Spleen (tissue), 11 donors: ENCODE results near the gene BTG2. TPM values are rescaled to one million over a fixed set of nuclear protein-coding genes. Genes with fewer than 3 reads are reported as not detected.

Source experiments
- DNase-seq: peaks from one replicate; pipeline ENCODE4 v3.0.0-alpha.2; 2020
- H3K27ac ChIP-seq, 8 donors: fragments of 200-600 bp; sonication (generic) in 7 of 8; 1 replicate in 4 of 8; 2 replicates in 4 of 8; pipeline versions ENCODE4 v1.5.0 to v1.8.0; 2016 to 2021; ENCODE audit warnings: inconsistent platforms in 4 of 8, mild to moderate bottlenecking in 4 of 8, moderate library complexity in 1 of 8
- H3K27me3 ChIP-seq, 7 donors: fragments of 200-600 bp; sonication (generic) in 6 of 7; replicated peaks in 1 of 7; 1 replicate in 4 of 7; 2 replicates in 3 of 7; pipeline versions ENCODE4 v1.5.0 to v1.8.0; 2016 to 2021; ENCODE audit warnings: inconsistent platforms in 3 of 7, mild to moderate bottlenecking in 1 of 7
- H3K36me3 ChIP-seq, 6 donors: fragments of 200-600 bp; sonication (generic) in 5 of 6; 1 replicate in 4 of 6; 2 replicates in 2 of 6; pipeline versions ENCODE4 v1.5.0 to v1.8.0; 2016 to 2021; ENCODE audit warnings: inconsistent platforms in 2 of 6
- H3K4me1 ChIP-seq, 6 donors: fragments of 200-600 bp; sonication (generic) in 5 of 6; 1 replicate in 3 of 6; 2 replicates in 3 of 6; pipeline versions ENCODE4 v1.5.0 to v1.8.0; 2016 to 2021; ENCODE audit warnings: inconsistent platforms in 3 of 6
- H3K4me3 ChIP-seq, 8 donors: fragments of 200-600 bp; sonication (generic) in 7 of 8; 1 replicate in 4 of 8; 2 replicates in 4 of 8; pipeline versions ENCODE4 v1.5.0 to v1.8.0; 2016 to 2021; ENCODE audit warnings: inconsistent platforms in 4 of 8, mild to moderate bottlenecking in 4 of 8, moderate library complexity in 2 of 8
- H3K9me3 ChIP-seq, 8 donors: fragments of 200-600 bp; sonication (generic) in 7 of 8; 1 replicate in 4 of 8; 2 replicates in 4 of 8; pipeline versions ENCODE4 v1.5.0 to v1.8.0; 2016 to 2021; ENCODE audit warnings: inconsistent platforms in 4 of 8
- POLR2A ChIP-seq, 3 donors: fragments of 450-650 bp; IDR thresholded peaks; one replicate each; pipeline ENCODE4 v1.5.1; 2017; ENCODE audit warnings: antibody characterized with exemption in 3 of 3, mild to moderate bottlenecking in 1 of 3
- POLR2AphosphoS5 ChIP-seq, 3 donors: sonication (generic); formaldehyde crosslinking; IDR thresholded peaks; one replicate each; pipeline ENCODE4 v1.5.1; 2017; ENCODE audit warnings: antibody characterized with exemption in 3 of 3
- WGBS, 5 donors: extraction: QIAGEN DNeasy Blood & Tissue Kit in 3 of 5; methylation state at CpG; one replicate each; pipeline versions ENCODE4 v1.1.5 to v1.1.7; 2013 to 2018; 5-methylcytosine and 5-hydroxymethylcytosine counted together
- intact Hi-C: fragments of 100-400 bp; cut with DNase I; formaldehyde crosslinking; loops from one replicate; pipeline ENCODE4 v1.15.0; 2023; ENCODE audit warnings: low total_unique reads
- polyA plus RNA-seq, 3 donors: library from polyadenylated mRNA; stranded (reverse); fragments of 200-250 nt; gene quantifications; one replicate each; pipeline ENCODE4 v1.2.1, GENCODE V29; 2013
- total RNA-seq, 7 donors: library from RNA; depleted of rRNA in 3 of 7; stranded (reverse); fragments of >200 nt in 3 of 7; fragmentation: NEBNext Ultra II Directional in 4 of 7; extraction: Animal tissue kit (Norgen Biotek cat#: 25700) in 4 of 7; gene quantifications; one replicate each; pipeline versions ENCODE4 v1.1.0 to v1.2.1, GENCODE V29; 2016 to 2021
- TF ChIP-seq, protein P1 (sequence below), 11 experiments: fragments of 200-600 bp in 7 of 11; fragments of 450-650 bp in 4 of 11; sonication (generic) in 4 of 11; IDR thresholded peaks in 8 of 11; conservative IDR thresholded peaks in 3 of 11; 1 replicate in 7 of 11; 2 replicates in 4 of 11; pipeline versions ENCODE4 v1.4.0 to v1.8.0; 2016 to 2021; ENCODE audit warnings: antibody characterized with exemption in 11 of 11, inconsistent platforms in 4 of 11, mild to moderate bottlenecking in 1 of 11
- donor health status: healthy with polysubstance abuse.
- donor health status: DM: no; HTN: no; CAD: no; lungs with moderate emphysema.
- donor health status: DM: no; HTN: no; CAD: no.
- donor health status: Bipolar disorder and iron deficiency.
- donor health status: healthy.
- donor health status: DM: no; HTN: no; CAD: no.
- donor health status: DM: yes; HTN: yes; CAD: no.

Gene BTG2
- total and polyA plus RNA-seq, 10 donors, result 55.5 to 186 (median 124) TPM

DNA sequence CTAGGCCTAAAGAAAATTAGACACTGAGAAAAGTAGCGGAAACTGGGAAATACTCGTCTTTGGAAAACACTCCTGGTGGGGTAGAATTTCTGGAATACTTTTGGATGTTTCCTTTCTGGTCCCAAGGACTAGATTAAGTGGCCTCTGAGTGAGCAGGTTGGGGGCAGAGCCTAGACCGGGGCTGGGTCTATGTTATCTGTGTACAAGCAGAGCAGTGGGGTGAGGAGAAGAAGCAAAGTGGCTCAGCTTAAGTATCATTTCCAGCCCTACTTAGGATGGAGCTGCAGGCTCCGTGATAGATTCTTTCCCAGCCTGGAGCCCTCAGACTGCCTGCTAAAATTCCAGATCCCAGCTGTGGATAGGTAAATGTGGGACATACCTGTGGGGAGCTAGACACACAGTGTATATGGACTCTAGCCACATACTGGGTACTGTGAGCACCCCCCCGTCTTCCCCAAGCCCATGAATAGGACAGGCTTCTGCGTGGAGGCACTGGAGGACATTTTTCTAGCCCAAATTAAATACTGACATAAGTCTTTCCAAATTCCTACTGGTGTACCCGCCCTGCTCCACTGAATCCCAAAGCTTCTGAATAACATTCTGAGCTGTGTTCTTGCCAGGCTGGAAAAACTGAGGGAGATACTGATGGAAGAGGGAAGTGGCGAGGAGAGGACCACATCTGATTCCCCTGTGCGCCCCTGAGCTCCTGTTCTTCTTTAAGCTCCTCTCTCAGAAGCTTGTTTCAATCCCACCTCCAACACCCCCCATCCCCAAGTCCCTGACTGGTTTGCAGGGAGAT, 38.8 kb downstream of the BTG2 start:
- TF ChIP-seq POLR2A (IDR thresholded peaks at IDR 0.05), result no peak
- TF ChIP-seq, protein P1, sequence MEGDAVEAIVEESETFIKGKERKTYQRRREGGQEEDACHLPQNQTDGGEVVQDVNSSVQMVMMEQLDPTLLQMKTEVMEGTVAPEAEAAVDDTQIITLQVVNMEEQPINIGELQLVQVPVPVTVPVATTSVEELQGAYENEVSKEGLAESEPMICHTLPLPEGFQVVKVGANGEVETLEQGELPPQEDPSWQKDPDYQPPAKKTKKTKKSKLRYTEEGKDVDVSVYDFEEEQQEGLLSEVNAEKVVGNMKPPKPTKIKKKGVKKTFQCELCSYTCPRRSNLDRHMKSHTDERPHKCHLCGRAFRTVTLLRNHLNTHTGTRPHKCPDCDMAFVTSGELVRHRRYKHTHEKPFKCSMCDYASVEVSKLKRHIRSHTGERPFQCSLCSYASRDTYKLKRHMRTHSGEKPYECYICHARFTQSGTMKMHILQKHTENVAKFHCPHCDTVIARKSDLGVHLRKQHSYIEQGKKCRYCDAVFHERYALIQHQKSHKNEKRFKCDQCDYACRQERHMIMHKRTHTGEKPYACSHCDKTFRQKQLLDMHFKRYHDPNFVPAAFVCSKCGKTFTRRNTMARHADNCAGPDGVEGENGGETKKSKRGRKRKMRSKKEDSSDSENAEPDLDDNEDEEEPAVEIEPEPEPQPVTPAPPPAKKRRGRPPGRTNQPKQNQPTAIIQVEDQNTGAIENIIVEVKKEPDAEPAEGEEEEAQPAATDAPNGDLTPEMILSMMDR (IDR thresholded peaks at IDR 0.05 in 8 of 11, conservative IDR thresholded peaks at IDR 0.05 in 3 of 11), result no peak
- TF ChIP-seq POLR2AphosphoS5 (IDR thresholded peaks at IDR 0.05), result no peak
- intact Hi-C loops, result loop anchor here (2.0 to 10.0 kb wide), 2 partner anchors 143 to 361 kb away; no protein-coding TSS in a partner anchor
- Histone ChIP-seq H3K4me1 (peaks cover 0 to 29% (median 19%) of the 10 kb centered on the region in 6 donors), H3K27me3 (peaks cover 0 to 49% (median 5%) of the 10 kb centered on the region in 7 donors), H3K4me3 (no peak overlapping the region), H3K9me3 (no peaks in the 10 kb centered on the region), H3K36me3 (no peaks in the 10 kb centered on the region), H3K27ac (no peak overlapping the region)
- WGBS, 5 donors, result 73 to 91% (median 83%) methylated on average over 9 of the region's 9 CpGs
- no peak for DNase-seq

DNA sequence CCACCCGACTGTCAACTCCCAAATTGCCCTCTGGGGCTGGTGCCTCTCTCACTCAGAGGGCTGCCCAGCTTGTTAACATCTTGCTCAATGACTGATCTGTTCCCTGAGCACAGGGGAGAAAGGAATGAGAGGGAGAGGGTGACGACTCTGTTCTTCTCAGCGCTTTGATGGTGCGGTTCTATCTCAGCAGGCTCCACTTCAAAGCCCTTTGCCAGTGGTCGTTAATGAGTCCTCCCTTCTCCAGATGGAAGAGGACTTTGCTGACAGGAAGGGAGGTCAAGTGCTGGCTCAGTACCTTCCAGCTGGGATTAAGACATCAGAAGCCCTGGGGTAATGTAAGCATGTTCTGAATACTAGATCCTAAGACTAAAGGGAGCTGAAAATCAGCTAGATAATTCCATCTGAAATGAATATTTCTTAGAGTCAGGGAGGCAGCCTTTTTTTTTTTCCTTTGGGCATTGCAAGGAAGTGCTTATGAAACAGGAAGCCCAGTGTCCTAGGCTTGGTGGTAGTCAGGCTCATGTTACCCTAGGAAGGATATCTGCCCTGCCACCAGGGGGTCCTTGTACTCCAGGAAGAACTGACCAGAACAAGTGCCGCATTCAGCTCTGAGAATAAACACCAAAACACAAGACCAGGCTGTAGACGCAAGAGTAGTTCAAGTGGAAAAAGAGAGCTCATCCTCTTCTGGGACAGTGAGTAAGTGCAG, 40.9 kb downstream of the BTG2 start:
- DNase-seq, result no peak
- WGBS, 5 donors, result 50 to 66% (median 60%) methylated on average over 7 of the region's 7 CpGs
- Histone ChIP-seq H3K27me3 (peaks cover 0 to 46% (median 0%) of the 10 kb centered on the region in 7 donors), H3K36me3 (no peaks in the 10 kb centered on the region), H3K4me1 (peaks cover 0 to 22% (median 9%) of the 10 kb centered on the region in 6 donors), H3K4me3 (no peak overlapping the region), H3K27ac (peak overlapping the region in 3 of 8 donors; percentile 23 to 45 (median 30)), H3K9me3 (no peaks in the 10 kb centered on the region)
- intact Hi-C loops, result loop anchor here (10.0 kb wide), 1 partner anchor 359 kb away; no protein-coding TSS in a partner anchor
- TF ChIP-seq, protein P1 (IDR thresholded peaks at IDR 0.05 in 8 of 11, conservative IDR thresholded peaks at IDR 0.05 in 3 of 11), result no peak
- no peak for TF ChIP-seq POLR2A (IDR thresholded peaks at IDR 0.05)
- TF ChIP-seq POLR2AphosphoS5 (IDR thresholded peaks at IDR 0.05), result no peak

DNA sequence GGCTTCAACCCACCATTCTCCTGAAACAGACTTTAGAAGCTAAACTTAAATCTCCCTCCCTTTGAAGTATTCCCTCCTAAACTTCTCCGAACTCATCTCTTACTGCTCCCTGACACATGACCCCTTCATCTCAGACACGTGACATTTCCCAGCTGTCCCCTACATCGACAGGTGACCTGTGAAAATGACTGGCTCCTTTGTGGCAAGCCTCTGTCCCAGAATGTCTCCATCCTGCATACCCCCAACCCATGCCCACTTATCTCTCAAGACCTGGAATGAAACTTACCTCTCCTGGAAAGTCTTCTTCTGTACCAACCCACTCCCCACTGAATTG, 41.4 kb downstream of the BTG2 start:
- TF ChIP-seq, protein P1 (IDR thresholded peaks at IDR 0.05 in 8 of 11, conservative IDR thresholded peaks at IDR 0.05 in 3 of 11), result no peak
- TF ChIP-seq POLR2A (IDR thresholded peaks at IDR 0.05) (no peak), POLR2AphosphoS5 (IDR thresholded peaks at IDR 0.05) (no peak)
- intact Hi-C loops, result loop anchor here (10.0 kb wide), 1 partner anchor 358 kb away; no protein-coding TSS in a partner anchor
- peak overlapping the region in 3 of 8 donors; percentile 23 to 45 (median 30) for H3K27ac ChIP-seq
- H3K27me3 ChIP-seq, result peaks cover 0 to 46% (median 0%) of the 10 kb centered on the region in 7 donors
- H3K4me3 ChIP-seq, result no peak overlapping the region
- 84 to 91% (median 90%) methylated on average over 3 of the region's 3 CpGs for WGBS, 5 donors
- no peaks in the 10 kb centered on the region for H3K9me3 ChIP-seq
- H3K4me1 ChIP-seq, result peaks cover 0 to 28% (median 9%) of the 10 kb centered on the region in 6 donors
- no peaks in the 10 kb centered on the region for H3K36me3 ChIP-seq
- DNase-seq, result no peak

DNA sequence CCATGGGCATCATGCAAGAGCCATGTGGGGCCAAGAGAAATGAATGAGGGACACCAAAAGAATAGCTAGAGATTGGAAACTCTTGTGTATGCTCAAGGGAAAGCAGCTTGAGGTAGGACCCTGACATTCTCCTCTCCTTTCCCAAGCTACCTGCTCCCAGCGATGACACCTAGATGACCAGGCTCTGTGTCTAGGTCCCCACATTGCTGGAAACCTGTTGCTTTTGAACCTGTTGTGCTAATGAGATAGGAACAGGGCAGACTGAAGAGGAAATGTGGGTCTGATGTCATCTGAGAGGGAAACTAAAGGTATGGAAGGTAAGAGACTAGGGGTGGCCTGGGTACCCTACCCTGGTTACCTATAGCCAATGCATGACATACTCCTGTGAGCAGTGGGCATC, 43.8 kb downstream of the BTG2 start:
- Histone ChIP-seq H3K4me1 (peaks cover 0 to 20% (median 5%) of the 10 kb centered on the region in 6 donors), H3K4me3 (no peak overlapping the region), H3K9me3 (no peaks in the 10 kb centered on the region), H3K36me3 (no peaks in the 10 kb centered on the region), H3K27me3 (peaks cover 0 to 47% (median 0%) of the 10 kb centered on the region in 7 donors), H3K27ac (no peak overlapping the region)
- TF ChIP-seq POLR2AphosphoS5 (IDR thresholded peaks at IDR 0.05) (no peak), POLR2A (IDR thresholded peaks at IDR 0.05) (no peak)
- TF ChIP-seq, protein P1 (IDR thresholded peaks at IDR 0.05 in 8 of 11, conservative IDR thresholded peaks at IDR 0.05 in 3 of 11), result no peak
- no peak for DNase-seq
- intact Hi-C loops, result loop anchor here (10.0 kb wide), 1 partner anchor 356 kb away; no protein-coding TSS in a partner anchor
- WGBS, 5 donors, result 85 to 100% (median 100%) methylated on average over 1 of the region's 1 CpG
